SK-N-MC (cell line): ENCODE measurements around the gene HNRNPF.

Experiments used
- EZH2 ChIP-seq: fragments of 200-600 bp; sonication (generic); IDR thresholded peaks from one replicate; pipeline ENCODE4 v1.6.1; 2017; ENCODE audit warnings: antibody characterized with exemption
- FOXP2 ChIP-seq: optimal IDR thresholded peaks from 2 replicates; pipeline ENCODE3; 2011; ENCODE audit warnings: mild to moderate bottlenecking, moderate library complexity; ENCODE audit not compliant: insufficient read depth; ENCODE audit errors: extremely low read length, control extremely low read depth
- POLR2AphosphoS5 ChIP-seq: IDR thresholded peaks from 2 replicates; pipeline ENCODE4 v1.6.1; 2012; ENCODE audit warnings: mild to moderate bottlenecking, low read depth, low read length, borderline replicate concordance

DNA sequence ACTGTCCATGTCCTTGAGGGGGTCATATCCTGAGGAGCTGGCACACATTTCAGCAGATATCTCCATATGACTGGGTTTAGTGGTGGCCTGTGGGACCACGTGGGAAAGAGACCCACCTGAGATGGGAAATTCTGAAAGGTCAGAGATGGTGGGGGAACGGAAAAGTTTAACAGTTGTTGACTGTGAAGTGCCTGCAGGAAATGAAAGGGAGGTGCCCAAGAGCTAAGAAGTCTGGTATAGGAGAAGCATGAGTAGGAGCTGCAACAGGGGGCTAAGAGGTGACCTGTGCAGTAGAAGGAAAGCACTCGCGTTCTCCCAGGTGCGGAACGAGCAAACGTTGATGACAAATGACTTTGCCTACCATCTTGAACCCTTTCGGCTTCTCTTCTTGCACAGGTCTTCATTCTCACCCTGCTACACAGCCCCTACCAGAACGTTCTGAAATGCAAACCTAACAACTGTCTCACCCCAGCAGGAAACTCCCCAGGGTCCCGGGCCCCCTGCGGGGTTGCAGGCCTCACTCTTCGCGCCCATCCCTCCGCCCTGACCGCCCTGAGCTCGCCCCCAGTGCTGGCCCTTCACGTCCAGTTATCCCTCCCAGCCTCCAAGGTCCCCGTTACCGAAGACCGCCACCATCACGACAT, 47.3 kb downstream of the HNRNPF start:
- TF ChIP-seq POLR2AphosphoS5, result no peak
- TF ChIP-seq EZH2, result no peak
- no peak for TF ChIP-seq FOXP2
